GM12892 (cell line): ENCODE measurements around the gene ERCC2.

Source experiments
- POLR2A ChIP-seq: IDR thresholded peaks from 2 replicates; pipeline ENCODE4 v1.6.1; 2011; ENCODE audit warnings: low read depth, low read length, control low read depth
- POLR2AphosphoS5 ChIP-seq: IDR thresholded peaks from 2 replicates; pipeline ENCODE4 v1.6.1; 2011; ENCODE audit warnings: low read depth, low read length, control low read depth

DNA sequence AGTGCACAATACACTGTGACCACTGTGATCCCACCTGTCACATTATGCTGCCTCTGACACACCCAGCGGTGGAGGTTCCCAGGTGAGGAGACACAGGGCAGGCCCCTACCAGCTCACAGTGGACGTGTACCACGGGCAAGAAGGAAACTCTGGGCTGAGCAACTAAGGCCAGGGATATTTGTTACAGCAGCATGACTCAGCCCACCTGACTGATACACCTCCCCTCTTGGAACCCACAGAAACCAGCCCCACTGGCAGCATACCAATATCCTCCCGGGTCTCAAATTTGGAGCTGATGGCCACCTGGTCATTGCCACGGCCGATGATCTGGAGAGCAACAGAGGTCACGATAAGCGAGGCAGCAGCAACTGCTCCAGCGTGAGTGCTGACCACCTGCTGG, 15.0 kb downstream of the ERCC2 start:
- TF ChIP-seq POLR2A (no peak), POLR2AphosphoS5 (no peak)
